PC-3 (cell line): ENCODE results near the gene DDX52.
A peak's percentile ranks its signal among the peaks of the same experiment; 100 is the strongest.

Experiments
- EZH2phosphoT487 ChIP-seq: fragments of 300-600 bp; sonication (generic); IDR thresholded peaks from 2 replicates; pipeline ENCODE4 v1.6.1; 2018; ENCODE audit warnings: mild to moderate bottlenecking, antibody characterized with exemption, low read length, borderline replicate concordance
- TF ChIP-seq, protein P1 (sequence below): fragments of 300-600 bp; sonication (generic); conservative IDR thresholded peaks from 2 replicates; pipeline ENCODE4 v1.5.1; 2017; ENCODE audit warnings: antibody characterized with exemption, low read depth, mild to moderate bottlenecking, low read length

DNA sequence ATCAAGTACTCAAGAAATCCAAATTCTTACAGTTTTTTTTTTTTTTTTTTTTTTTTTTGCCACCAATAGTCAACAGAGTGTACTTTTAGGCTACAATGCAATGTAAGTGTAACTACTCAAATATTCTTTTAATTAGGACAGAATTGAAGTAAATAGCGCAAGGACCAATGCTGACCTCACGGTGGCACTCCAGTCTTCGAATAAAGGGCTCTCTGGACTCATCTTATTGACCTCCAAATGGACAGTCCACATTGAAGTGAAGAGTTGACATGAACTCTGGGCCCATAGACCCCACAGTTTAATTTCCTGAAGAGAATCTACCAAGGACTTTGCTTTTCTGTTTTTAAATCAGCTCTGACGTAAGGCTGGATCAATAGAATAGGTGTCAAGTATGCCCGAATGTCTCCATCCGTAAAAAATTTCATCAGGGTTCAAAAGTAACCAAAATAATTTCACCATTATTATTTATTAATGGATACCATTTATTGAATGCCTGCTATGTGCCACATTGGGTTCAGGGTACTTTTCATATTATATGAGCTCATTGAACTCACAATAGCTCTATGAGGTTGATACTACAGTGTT, 7.3 kb upstream of the DDX52 start:
- TF ChIP-seq, protein P1, sequence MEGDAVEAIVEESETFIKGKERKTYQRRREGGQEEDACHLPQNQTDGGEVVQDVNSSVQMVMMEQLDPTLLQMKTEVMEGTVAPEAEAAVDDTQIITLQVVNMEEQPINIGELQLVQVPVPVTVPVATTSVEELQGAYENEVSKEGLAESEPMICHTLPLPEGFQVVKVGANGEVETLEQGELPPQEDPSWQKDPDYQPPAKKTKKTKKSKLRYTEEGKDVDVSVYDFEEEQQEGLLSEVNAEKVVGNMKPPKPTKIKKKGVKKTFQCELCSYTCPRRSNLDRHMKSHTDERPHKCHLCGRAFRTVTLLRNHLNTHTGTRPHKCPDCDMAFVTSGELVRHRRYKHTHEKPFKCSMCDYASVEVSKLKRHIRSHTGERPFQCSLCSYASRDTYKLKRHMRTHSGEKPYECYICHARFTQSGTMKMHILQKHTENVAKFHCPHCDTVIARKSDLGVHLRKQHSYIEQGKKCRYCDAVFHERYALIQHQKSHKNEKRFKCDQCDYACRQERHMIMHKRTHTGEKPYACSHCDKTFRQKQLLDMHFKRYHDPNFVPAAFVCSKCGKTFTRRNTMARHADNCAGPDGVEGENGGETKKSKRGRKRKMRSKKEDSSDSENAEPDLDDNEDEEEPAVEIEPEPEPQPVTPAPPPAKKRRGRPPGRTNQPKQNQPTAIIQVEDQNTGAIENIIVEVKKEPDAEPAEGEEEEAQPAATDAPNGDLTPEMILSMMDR: peak; percentile 62
- TF ChIP-seq EZH2phosphoT487: no peak
